NCI-H2171 treated with DMSO at 0.1 percent for 48 hours (cell line): Measurements from ENCODE around the gene MYBBP1A.
"Not testable (repeated sequence)": the region's sequence is repeated elsewhere in the genome, so short reads cannot be mapped to it uniquely, and the experiment has no call there.

Source experiments
- DNase-seq: peaks from one replicate; lab custom pipeline; 2025; lab: John Stamatoyannopoulos, UW

MYBBP1A gene

DNA sequence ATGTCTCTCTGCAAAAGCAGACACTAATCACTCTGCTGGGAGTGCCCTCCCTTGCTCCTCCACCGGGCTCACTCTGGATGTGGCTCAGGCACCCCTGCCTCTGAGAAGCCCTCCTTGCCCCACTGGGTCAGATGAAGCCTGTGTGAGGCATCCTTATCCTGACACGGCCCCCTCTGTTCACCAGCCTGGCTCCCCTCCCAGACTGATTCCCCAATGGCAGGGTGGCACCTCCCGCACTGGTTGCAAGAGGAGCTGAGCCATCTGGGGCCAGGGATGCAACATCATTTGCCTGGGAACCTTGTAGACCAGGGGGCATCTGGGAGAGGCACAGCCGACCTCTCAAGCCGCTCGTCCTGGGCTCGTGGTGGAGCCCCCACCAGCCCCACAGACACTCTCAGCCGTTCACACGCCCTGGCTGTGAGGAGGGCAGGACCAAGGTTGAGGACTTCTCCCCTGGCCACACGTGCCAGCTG, 35.8 kb upstream of the MYBBP1A start:
- DNase-seq, result peak; percentile 33

- DNase-seq, result not testable (repeated sequence)
These were observed 34.9 kb upstream of the MYBBP1A start for GRCh38 chr17:4590042-4590441.

DNA sequence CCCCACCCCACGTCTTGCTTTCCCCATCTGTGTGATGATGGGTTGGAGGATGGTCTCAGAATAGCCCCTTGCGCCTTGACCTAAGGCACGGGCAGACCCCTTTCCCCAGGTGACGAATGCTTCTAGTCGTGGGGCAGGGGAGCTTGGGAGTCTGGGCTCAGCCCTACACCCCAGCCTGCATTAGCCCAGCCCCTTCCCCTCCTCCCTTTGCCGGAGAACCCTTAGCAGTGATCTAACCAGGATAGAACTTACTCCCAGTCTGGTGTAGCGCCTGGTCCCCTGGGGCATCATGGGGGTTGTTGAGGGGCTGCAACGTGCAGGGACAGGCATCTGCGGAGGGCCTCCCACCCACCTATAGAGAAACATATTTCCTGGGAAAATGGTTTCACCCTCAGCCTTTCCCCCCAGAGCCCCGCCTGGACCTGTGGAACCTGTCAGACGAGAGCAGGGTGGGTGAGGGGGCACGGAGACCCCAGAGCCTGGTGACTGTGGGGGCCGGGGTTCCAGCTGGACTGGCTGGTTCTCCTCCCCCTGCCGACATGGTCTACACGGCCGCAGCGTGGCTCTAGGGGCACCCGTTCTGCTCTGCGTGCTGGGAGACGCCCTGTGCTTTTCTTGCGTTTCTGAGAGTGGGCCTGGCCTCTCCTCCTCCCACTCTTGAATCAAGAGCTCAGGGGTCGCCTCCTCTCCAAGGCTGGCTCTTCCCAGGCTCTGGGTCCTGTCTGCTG, 33.9 kb upstream of the MYBBP1A start:
- no peak for DNase-seq

DNA sequence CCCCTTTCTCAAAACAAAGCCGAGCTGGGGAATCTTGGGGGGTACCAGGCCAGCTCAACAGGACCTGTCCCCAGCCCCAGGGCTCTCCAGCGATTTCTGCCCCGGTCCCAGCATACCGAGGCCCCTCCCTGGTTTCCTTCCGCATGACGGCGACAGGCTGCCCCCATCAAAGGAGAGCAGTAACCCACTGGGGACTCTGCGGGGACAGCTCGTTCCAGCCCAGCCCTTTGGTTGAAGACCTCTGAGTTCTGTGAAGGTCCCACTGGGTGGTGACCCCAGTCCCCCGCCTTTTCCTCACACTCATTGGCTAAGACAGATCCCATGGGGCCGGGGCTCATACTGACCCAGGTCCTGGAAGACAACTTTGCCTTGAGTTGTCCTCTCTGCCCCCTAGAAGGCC, 33.2 kb upstream of the MYBBP1A start:
- no peak for DNase-seq

DNA sequence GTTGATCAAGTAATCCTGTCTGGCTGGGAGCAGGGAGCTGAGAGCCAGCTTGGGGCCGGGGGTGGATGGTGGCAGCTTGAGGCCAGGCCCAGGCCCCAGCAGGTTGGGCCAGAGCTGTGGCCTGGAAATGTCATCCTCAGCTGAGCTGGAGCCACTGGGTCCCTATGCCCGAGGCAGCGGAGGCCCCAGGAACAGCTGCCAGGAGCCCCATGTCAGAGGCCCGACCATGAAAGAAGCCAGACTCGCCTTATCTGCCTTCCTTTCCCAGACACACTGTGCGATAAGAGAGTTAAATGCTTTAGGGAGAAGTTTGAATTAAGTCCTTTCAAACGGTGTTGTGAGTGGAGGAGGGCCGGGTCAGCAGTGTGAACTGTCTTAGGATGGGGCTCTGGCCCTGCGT, 32.6 kb upstream of the MYBBP1A start:
- DNase-seq, result no peak

DNA sequence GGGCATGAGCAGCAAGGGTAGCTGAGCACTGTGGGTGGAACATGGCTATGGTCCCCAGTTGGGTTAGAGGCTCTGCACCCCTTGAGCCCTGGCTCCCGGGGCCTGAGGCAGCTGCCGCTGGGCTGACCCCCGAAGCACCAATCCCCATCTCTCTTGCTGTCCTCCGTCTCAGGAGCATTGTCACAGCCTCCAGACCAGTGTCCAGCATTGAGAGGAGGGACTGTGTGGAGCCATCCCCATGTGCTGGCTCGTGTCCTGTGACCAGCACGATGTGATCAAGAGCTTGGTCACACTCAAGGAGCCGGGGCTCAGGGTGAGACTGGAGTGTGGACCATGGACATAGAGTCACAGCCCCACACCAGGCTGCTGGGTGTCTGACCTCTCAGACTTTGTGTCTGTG, 32.0 kb upstream of the MYBBP1A start:
- DNase-seq, result no peak

- no peak for DNase-seq
These were observed 30.9 kb upstream of the MYBBP1A start for GRCh38 chr17:4586043-4586442.

GRCh38 chr17:4585638-4585994, 30.4 kb upstream of the MYBBP1A start:
- no peak for DNase-seq

GRCh38 chr17:4584917-4585637, 29.9 kb upstream of the MYBBP1A start:
- DNase-seq, result no peak

DNA sequence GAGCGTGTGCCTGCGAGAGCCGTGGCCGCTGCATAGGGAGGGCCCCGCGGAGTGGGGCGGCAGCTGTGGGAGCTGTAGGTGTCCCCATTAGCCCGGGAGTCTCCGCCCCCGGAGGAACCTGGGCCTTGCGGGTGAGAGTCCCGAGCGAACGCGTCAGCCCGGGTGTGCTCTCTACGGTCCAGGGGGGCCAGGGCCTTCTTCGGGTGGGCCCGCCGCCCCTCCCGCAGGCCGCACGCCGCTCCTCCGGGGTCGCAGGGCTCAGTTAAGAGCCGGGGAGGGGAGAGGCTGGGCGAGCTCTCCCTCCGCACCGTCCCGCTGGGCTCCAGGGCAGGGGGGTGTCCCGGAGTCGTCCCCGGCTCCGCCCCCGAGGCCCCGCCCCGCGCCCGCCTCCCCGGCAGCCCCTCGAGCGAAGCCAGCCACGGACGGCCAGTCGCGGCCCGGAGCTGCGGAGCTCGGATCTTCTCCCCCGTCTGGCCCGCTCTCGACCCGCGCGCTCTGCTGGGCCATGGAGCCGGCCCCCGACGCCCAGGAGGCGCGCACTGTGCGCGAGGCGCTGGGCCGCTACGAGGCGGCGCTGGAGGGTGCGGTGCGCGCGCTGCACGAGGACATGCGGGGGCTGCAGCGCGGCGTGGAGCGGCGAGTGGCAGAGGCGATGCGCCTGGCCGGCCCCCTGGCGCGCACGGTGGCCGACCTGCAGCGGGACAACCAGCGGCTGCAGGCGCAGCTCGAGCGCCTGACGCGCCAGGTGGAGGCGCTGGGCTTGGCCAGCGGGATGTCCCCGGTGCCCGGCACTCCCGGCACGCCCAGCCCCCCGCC, 29.1 kb upstream of the MYBBP1A start, which contains the start of gene SMTNL2:
Gene SMTNL2 (plus strand): TSS at position 429 of the 816 bp plus-strand sequence. CDS start 77 bp downstream, at position 506.
- peak; percentile 63 for DNase-seq

DNA sequence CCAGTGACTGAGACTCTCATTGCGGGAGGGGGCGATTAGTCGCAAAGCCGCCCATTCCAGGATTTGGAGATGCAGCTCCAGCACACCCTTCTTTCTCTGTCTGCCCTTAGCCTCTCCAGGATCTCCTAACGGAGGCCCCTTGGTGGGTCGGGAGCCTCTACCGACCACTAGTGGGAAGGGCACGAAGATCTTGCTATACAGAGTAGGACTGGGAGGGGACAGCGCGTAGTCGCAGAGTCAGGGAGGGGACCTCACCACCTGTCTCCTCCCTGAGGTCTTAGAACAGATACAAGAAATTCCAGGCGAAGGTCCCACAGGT, 28.6 kb upstream of the MYBBP1A start:
- peak; percentile 87 for DNase-seq

GRCh38 chr17:4583206-4583605, 28.0 kb upstream of the MYBBP1A start:
- peak; percentile 77 for DNase-seq

DNA sequence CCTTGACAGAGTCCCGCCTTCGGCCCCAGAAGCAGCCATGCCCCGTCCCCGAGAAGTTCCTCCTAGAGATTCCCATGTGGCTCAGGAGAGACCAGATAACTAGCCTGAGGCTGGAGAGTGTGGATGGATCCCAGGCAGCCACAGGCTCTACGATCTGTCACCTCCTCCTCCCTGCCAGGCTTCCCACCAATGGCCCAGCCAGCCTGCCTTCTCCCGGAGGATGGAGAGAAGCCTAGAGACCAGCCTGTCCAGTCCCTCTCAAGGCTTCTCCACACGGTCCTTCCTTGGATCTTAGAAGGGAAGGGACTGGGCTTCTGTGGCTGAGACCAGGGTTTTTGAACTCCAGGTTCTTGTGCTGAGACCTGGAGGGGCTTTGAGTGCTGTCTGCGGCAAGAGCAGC, 27.5 kb upstream of the MYBBP1A start:
- peak; percentile 59 for DNase-seq

GRCh38 chr17:4582101-4582501, 26.9 kb upstream of the MYBBP1A start:
- no peak for DNase-seq

GRCh38 chr17:4580291-4580690, 25.1 kb upstream of the MYBBP1A start:
- DNase-seq, result no peak

GRCh38 chr17:4579678-4580077, 24.5 kb upstream of the MYBBP1A start:
- DNase-seq, result no peak

DNA sequence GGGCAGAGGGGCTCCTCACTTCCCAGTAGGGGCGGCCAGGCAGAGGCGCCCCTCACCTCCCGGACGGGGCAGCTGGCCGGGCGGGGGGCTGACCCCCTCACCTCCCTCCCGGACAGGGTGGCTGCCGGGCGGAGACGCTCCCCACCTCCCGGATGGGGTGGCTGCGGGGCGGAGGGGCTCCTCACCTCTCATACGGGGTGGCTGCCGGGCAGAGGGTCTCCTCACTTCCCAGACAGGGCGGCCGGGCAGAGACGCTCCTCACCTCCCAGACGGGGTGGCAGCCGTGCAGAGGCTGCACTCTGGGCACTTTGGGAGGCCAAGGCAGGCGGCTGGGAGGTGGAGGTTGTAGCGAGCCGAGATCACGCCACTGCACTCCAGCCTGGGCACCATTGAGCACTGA, 23.2 kb upstream of the MYBBP1A start:
- DNase-seq, result not testable (repeated sequence)

GRCh38 chr17:4577386-4577993, 22.3 kb upstream of the MYBBP1A start:
- no peak for DNase-seq

DNA sequence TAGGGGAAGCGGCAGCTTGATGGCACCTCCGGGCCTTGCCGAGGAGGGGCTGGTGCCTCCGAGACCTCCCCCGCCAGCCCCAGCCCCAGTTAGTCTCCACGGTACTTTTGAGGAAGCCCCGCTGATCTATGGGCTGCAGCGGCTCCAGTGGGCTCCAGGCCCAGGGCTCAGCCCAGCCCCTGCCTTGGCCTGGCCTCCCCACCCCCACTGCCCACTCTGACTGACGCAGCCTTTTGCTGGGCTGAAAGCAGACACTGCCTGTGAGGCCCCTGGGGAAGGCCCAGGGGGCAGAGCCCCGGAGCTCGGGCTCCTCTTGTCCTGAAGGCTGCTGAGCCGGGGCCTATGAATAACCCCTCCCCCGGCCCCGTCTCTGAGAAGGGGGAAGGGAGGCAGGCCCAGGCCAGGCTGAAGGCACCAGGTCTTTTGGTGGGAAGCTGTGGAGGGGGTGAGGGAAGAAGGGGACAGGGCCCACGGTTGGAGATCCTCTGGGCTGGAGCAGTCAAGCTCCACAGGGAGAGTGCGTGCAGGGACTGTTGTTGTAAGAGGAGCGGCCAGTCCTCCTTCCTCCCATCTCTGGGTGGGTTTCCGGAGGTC, 21.6 kb upstream of the MYBBP1A start:
- DNase-seq, result no peak

DNA sequence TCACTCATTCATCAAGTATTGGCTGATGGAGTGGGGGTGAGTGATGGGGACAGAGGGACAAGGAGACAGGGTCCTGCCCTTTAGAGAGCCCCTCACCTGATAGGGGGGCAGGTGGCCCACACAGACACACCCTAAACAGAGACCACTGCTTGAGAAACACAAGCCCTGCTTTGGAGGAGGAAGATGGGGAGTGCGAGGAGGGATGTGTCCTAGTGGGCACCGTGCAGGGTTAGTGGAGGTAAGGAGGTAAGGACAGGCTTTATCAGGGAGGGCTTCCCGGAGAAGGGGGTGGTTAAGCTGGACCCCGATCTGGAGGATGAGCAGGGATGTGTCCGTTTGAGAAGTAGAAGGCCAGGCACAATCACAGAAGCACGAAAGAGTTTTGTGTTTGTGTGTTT, 21.0 kb upstream of the MYBBP1A start:
- no peak for DNase-seq

- DNase-seq, result no peak
These were observed 19.4 kb upstream of the MYBBP1A start for GRCh38 chr17:4574448-4575045.

DNA sequence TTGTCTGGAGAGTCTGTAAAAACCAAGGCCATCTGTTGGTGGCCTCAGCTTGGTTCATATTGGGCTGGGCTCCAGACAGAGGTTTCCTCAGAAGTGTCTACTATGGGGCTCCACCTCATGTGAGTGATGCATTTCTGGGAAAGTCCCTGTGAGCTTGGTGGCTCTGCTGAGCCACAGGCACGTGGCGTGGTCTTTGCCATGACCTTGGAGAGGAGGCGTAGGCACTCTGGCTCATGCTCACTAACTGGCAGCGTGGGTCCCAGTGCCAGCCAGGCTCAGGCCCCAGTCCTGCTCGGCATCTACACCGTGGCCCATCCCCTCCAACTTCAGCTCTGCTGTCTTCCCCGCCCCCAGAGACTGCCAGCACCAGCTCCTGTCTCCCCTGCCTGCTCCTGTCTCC, 18.5 kb upstream of the MYBBP1A start:
- DNase-seq, result no peak
